D721Med (cell line): Measurements from ENCODE around the gene RENBP.

Source experiments
- DNase-seq: peaks from one replicate; pipeline ENCODE4 v3.0.0; 2011; ENCODE audit warnings: low spot score; ENCODE audit not compliant: insufficient read length
- FAIRE-seq: peaks from 2 replicates; lab custom pipeline; 2011; peaks lifted over from hg19 to GRCh38; lab: Jason Lieb, UNC
- CTCF ChIP-seq: IDR thresholded peaks from 2 replicates; pipeline ENCODE4 v1.5.1; 2012; ENCODE audit warnings: mild to moderate bottlenecking, control low read depth; ENCODE audit not compliant: insufficient read depth; ENCODE audit errors: missing control alignments

RENBP gene

GRCh38 chrX:153913701-153914100 lies 30.7 kb downstream of the RENBP start:
- FAIRE-seq: no peak
- no peak for DNase-seq
- TF ChIP-seq CTCF: no peak

GRCh38 chrX:153913211-153913610 lies 31.2 kb downstream of the RENBP start:
- no peak for TF ChIP-seq CTCF
- DNase-seq (no peak), FAIRE-seq (no peak)

GRCh38 chrX:153911798-153912197 lies 32.6 kb downstream of the RENBP start:
- no peak for TF ChIP-seq CTCF
- DNase-seq: no peak
- no peak for FAIRE-seq

- TF ChIP-seq CTCF: no peak
- FAIRE-seq (no peak), DNase-seq (no peak)
Measured at GRCh38 chrX:153910446-153910845, 34.0 kb downstream of the RENBP start.

GRCh38 chrX:153909980-153910360 lies 34.5 kb downstream of the RENBP start:
- no peak for FAIRE-seq
- no peak for DNase-seq
- TF ChIP-seq CTCF: no peak

GRCh38 chrX:153909024-153909979 lies 35.1 kb downstream of the RENBP start:
- FAIRE-seq (no peak), DNase-seq (no peak)
- TF ChIP-seq CTCF: no peak

GRCh38 chrX:153908219-153908860 lies 36.1 kb downstream of the RENBP start:
- DNase-seq (no peak), FAIRE-seq (no peak)
- TF ChIP-seq CTCF: no peak
